Measurements from ENCODE around the gene MAGEF1. TPM values are rescaled to one million over a fixed set of nuclear protein-coding genes. Genes with fewer than 3 reads are reported as not detected.

MAGEF1 gene
- total RNA-seq, 4 donors from 2014 or later = 4.2 to 22.5 (median 16.0) TPM

- Histone ChIP-seq H3K4me1 (no peaks in the 10 kb centered on the region), H3K36me3 (no peaks in the 10 kb centered on the region), H3K4me3 (no peak overlapping the region), H3K27me3 (no peaks in the 10 kb centered on the region), H3K27ac (no peak overlapping the region), H3K9me3 (no peaks in the 10 kb centered on the region)
- TF ChIP-seq POLR2A (IDR thresholded peaks at IDR 0.05) = no peak
- TF ChIP-seq EP300 (IDR thresholded peaks at IDR 0.05; ENCODE audit: low read depth) = no peak
- no peak for TF ChIP-seq POLR2AphosphoS5 (IDR thresholded peaks at IDR 0.05)
- TF ChIP-seq CTCF (IDR thresholded peaks at IDR 0.05) = no peak
- WGBS, 2 donors (ENCODE audit: low coverage in 1 of 2) = 82% methylated on average over 10 of the region's 10 CpGs; no CpG with 5 or more reads in 1 of the 2 donors
- intact Hi-C loops (cut with DNase I; ENCODE audit: low total_unique reads) (no loop called here), in situ Hi-C loops (cut with MboI; ENCODE audit: low pct_ligation_motif_present in 1 of 4, low pct_unique_long_range_greater_than_20kb in 1 of 4, low sequenced_read_pairs in 3 of 4) (no loop called here)
- no peak for DNase-seq
Observed at GRCh38 chr3:184665101-184665500, 46.8 kb downstream of the MAGEF1 start.

- DNase-seq = no peak
- in situ Hi-C loops (cut with MboI; ENCODE audit: low pct_ligation_motif_present in 1 of 4, low pct_unique_long_range_greater_than_20kb in 1 of 4, low sequenced_read_pairs in 3 of 4) = no loop called here
- WGBS, 2 donors (ENCODE audit: low coverage in 1 of 2) = 85% methylated on average over 12 of the region's 12 CpGs; no CpG with 5 or more reads in 1 of the 2 donors
- Histone ChIP-seq H3K4me3 (no peak overlapping the region), H3K27me3 (no peaks in the 10 kb centered on the region), H3K36me3 (no peaks in the 10 kb centered on the region), H3K4me1 (no peaks in the 10 kb centered on the region), H3K9me3 (no peaks in the 10 kb centered on the region), H3K27ac (no peak overlapping the region)
- intact Hi-C loops (cut with DNase I; ENCODE audit: low total_unique reads) = no loop called here
- TF ChIP-seq EP300 (IDR thresholded peaks at IDR 0.05; ENCODE audit: low read depth) (no peak), POLR2A (IDR thresholded peaks at IDR 0.05) (no peak), POLR2AphosphoS5 (IDR thresholded peaks at IDR 0.05) (no peak), CTCF (IDR thresholded peaks at IDR 0.05) (no peak)
Observed at GRCh38 chr3:184663756-184664155, 48.1 kb downstream of the MAGEF1 start.

- intact Hi-C loops (cut with DNase I; ENCODE audit: low total_unique reads) = no loop called here
- WGBS, 2 donors (ENCODE audit: low coverage in 1 of 2) = 93 to 100% methylated on average over 2 to 6 of the region's 6 CpGs
- no peaks in the 10 kb centered on the region for H3K4me1 ChIP-seq
Observed at GRCh38 chr3:184663356-184663755, 48.5 kb downstream of the MAGEF1 start.

GRCh38 chr3:184662187-184662586 lies 49.7 kb downstream of the MAGEF1 start:
- intact Hi-C loops (cut with DNase I; ENCODE audit: low total_unique reads) = no loop called here

More at GRCh38 chr3:184663356-184663755, 48.5 kb downstream of the MAGEF1 start:
- Histone ChIP-seq H3K4me3 (no peak overlapping the region), H3K36me3 (no peaks in the 10 kb centered on the region), H3K9me3 (no peaks in the 10 kb centered on the region), H3K27me3 (no peaks in the 10 kb centered on the region), H3K27ac (no peak overlapping the region)
- DNase-seq = no peak
- no peak for TF ChIP-seq POLR2AphosphoS5 (IDR thresholded peaks at IDR 0.05)
- TF ChIP-seq POLR2A (IDR thresholded peaks at IDR 0.05) = no peak
- TF ChIP-seq EP300 (IDR thresholded peaks at IDR 0.05; ENCODE audit: low read depth) = no peak
- TF ChIP-seq CTCF (IDR thresholded peaks at IDR 0.05) = no peak
- in situ Hi-C loops (cut with MboI; ENCODE audit: low pct_ligation_motif_present in 1 of 4, low pct_unique_long_range_greater_than_20kb in 1 of 4, low sequenced_read_pairs in 3 of 4) = no loop called here

GRCh38 chr3:184660931-184661330 lies 50.9 kb downstream of the MAGEF1 start:
- Histone ChIP-seq H3K9me3 (no peaks in the 10 kb centered on the region), H3K4me1 (no peaks in the 10 kb centered on the region), H3K4me3 (no peak overlapping the region), H3K27me3 (no peaks in the 10 kb centered on the region), H3K36me3 (no peaks in the 10 kb centered on the region), H3K27ac (no peak overlapping the region)
- in situ Hi-C loops (cut with MboI; ENCODE audit: low pct_ligation_motif_present in 1 of 4, low pct_unique_long_range_greater_than_20kb in 1 of 4, low sequenced_read_pairs in 3 of 4) (no loop called here), intact Hi-C loops (cut with DNase I; ENCODE audit: low total_unique reads) (no loop called here)
- TF ChIP-seq CTCF (IDR thresholded peaks at IDR 0.05) = no peak
- TF ChIP-seq POLR2A (IDR thresholded peaks at IDR 0.05) = no peak
- TF ChIP-seq POLR2AphosphoS5 (IDR thresholded peaks at IDR 0.05) = no peak
- TF ChIP-seq EP300 (IDR thresholded peaks at IDR 0.05; ENCODE audit: low read depth) = no peak
- 79 to 100% methylated on average over 2 to 6 of the region's 6 CpGs for WGBS, 2 donors (ENCODE audit: low coverage in 1 of 2)
- no peak for DNase-seq

More at GRCh38 chr3:184662187-184662586, 49.7 kb downstream of the MAGEF1 start:
- no peak for DNase-seq
- Histone ChIP-seq H3K27ac (no peak overlapping the region), H3K36me3 (no peaks in the 10 kb centered on the region), H3K4me1 (no peaks in the 10 kb centered on the region), H3K9me3 (no peaks in the 10 kb centered on the region), H3K4me3 (no peak overlapping the region), H3K27me3 (no peaks in the 10 kb centered on the region)
- in situ Hi-C loops (cut with MboI; ENCODE audit: low pct_ligation_motif_present in 1 of 4, low pct_unique_long_range_greater_than_20kb in 1 of 4, low sequenced_read_pairs in 3 of 4) = no loop called here
- WGBS, 2 donors (ENCODE audit: low coverage in 1 of 2) = 65% methylated on average over 5 of the region's 5 CpGs; no CpG with 5 or more reads in 1 of the 2 donors
- TF ChIP-seq POLR2A (IDR thresholded peaks at IDR 0.05) = no peak

All from transverse colon (tissue), 4 donors.